GM13976 (cell line): ENCODE data around the gene BHLHE41.

Experiments used
- DNase-seq: peaks from one replicate; pipeline ENCODE4 v3.0.0; 2012; ENCODE audit warnings: low spot score
- in situ Hi-C: fragments of 300-500 bp; cut with MboI; formaldehyde crosslinking; loops from one replicate; pipeline ENCODE4 v1.12.0; 2022; ENCODE audit warnings: low sequenced_read_pairs, mixed read lengths, inconsistent platforms; ENCODE audit not compliant: unreplicated experiment
- TF ChIP-seq, protein P1 (sequence below): IDR thresholded peaks from 2 replicates; pipeline ENCODE4 v1.5.1; 2012; ENCODE audit warnings: borderline replicate concordance, mild to moderate bottlenecking; ENCODE audit not compliant: insufficient read depth; ENCODE audit errors: extremely low read depth, missing control alignments, control extremely low read depth

BHLHE41 gene

DNA sequence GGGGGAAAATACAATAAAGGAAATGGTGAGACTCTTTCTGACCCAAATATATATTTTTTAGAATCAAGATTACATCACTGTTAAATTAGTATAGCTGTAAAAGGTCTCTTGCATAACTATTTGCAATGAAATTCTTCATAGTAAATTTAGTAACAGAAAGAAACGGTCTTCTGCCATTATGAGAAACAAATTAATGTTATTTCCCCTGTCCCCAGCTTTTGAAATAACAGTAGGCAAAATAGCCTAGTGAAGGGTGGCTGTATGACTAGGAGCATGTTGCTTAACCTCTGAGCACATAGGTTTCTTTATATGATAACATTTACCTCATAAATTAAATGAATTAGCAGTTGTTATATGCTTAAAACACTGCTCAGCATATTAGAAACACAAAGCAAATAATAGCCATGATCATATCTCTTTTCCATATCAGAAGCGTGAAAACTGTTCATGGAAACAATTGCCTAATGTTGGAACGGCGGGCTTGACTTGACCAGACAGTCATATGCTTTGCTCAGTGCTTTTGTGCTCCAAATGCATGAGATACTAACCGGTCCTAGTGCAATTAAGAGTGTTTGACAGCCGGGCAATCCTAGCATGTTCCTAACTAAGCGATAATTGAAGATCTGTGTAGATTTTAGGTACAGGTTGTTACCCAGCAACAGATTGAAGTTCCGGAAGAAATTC is 24.0 kb downstream of the BHLHE41 start:
- TF ChIP-seq, protein P1, sequence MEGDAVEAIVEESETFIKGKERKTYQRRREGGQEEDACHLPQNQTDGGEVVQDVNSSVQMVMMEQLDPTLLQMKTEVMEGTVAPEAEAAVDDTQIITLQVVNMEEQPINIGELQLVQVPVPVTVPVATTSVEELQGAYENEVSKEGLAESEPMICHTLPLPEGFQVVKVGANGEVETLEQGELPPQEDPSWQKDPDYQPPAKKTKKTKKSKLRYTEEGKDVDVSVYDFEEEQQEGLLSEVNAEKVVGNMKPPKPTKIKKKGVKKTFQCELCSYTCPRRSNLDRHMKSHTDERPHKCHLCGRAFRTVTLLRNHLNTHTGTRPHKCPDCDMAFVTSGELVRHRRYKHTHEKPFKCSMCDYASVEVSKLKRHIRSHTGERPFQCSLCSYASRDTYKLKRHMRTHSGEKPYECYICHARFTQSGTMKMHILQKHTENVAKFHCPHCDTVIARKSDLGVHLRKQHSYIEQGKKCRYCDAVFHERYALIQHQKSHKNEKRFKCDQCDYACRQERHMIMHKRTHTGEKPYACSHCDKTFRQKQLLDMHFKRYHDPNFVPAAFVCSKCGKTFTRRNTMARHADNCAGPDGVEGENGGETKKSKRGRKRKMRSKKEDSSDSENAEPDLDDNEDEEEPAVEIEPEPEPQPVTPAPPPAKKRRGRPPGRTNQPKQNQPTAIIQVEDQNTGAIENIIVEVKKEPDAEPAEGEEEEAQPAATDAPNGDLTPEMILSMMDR, result no peak
- in situ Hi-C loops, result loop anchor here (25.0 kb wide), 1 partner anchor 761 kb away; no protein-coding TSS in a partner anchor

DNA sequence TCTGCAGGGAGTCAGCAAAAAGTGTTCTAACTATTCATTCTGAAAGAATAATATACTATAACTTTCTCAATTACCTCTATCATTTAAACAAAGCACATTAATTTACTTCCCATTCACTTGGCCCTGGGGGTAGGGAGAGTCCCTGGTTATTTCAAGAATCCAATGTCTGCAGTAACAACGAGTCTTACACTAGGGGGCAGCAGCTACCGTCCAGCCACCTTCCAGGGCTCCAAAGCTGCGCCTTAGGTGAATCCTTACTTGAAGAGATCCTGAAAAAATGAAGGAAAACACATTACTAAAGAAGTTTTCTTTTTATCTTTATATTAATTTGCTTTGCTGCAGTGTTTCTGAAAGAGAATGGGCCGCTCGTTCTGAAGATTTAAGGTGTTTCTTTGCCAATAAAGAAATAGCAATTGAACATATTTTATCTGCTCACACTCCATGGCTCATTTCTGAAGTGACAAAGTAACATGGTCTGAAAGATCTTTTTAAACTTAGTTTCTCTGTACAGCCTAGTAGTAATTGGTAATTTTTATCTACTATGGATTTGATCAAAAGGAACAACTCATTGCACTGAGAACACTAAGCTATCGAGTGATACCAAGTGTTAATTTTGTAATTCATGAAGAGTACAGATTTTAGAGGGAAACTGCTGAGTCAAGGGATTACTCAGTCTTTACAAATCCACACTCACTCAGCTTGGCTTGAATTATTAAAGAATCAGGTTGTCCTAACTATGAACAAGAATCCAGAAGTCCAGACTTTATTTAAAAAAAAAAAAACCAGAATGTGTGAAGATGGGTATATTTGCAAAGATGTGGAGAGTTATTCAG is 27.6 kb downstream of the BHLHE41 start:
- DNase-seq, result peak; percentile 61
- in situ Hi-C loops, result no loop called here
- TF ChIP-seq, protein P1, result peak; percentile 80

More for the DNA sequence above, 24.0 kb downstream of the BHLHE41 start:
- no peak for DNase-seq

DNA sequence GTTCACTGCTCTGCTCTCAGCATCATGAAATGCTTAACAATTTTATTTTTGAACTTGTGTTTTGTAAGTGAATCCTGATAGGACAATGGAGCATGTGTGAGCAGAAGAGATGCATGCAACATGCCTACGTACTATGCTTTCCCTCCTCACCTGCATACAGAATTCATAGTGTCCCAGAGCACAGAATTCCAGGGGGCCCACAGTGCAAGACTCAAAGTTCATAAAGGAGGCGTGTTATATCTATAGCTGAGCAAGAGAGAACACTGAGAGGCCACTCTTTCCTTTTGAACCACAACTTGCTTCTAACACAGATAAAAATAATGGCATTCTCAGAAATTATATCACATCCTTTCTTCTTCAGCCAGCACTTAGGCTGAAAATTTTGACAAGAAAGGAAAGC is 28.8 kb downstream of the BHLHE41 start:
- no peak for DNase-seq
- TF ChIP-seq, protein P1, result no peak
- in situ Hi-C loops, result no loop called here

DNA sequence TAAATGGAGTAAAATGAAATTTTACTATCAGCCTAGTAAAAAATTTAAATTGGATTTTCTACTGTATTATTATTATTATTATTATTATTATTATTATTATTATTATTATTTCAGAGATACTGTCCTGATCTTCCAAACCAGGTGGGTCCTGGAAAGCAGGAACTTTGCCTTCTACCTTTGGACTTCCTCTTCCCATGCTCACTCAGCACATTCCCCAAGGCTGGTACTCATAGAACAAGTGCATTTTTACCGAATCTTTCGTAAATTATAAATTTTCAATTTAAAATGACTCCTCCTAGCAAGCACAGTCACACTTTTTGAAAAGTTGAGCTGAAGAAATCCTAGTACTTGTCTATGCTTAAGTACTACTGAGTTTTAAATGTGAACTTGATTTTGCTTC is 29.7 kb downstream of the BHLHE41 start:
- in situ Hi-C loops, result no loop called here
- no peak for DNase-seq
- TF ChIP-seq, protein P1, result no peak

DNA sequence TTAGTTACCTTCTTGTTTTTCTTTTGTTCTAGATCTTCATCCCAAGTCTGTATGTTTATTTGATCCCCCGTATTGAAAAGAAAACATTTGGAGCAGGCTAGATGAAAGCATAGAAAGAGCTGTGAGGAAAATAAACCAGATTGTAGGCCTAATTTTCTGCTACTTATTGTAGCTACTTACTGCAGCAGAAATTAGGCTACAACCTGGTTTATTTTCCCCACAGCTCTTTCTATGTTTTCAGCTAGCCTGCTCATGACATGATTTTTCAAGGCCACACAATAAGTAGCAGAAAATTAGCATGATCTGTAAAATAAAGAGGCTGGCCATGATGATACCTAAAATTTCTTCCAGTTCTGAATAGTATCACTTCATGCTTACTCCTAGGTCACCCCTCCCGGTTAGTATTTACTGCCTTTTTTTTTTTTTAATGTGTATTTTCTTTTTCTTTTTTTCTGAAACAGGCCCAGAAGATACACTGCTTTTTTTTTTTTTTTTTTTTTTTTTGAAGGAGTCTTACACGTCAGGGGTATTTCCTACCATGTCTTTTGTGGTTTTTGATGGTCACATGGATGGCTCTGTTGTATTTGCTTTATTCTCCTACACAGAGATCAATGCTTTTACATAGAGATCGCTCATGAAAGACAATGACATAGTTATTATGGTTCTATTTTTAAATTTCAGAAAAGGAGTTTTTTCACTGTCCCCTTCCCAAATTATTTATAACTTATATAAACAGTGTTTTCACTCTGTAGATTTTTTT is 32.3 kb downstream of the BHLHE41 start:
- in situ Hi-C loops, result no loop called here
- DNase-seq, result no peak
- TF ChIP-seq, protein P1, result no peak

DNA sequence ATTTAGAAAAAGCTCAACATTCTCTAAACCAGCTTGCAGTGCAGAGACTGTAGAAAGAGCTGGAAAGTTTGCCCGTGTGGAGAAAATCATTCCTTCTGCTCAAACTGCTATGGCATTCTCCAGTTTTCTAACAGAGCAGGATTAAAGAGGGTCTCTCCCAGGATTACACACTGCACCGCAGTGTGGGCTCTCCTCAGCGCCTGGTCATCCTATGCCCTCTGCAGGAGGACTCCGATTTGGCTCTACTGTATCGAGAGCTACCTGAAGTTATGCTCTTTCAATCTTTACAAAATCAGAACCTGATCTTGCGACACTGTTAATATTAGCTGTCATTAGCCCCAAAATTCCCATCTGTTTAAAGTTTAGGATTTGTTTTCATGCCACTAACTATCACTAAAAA is 33.0 kb downstream of the BHLHE41 start:
- TF ChIP-seq, protein P1, result no peak
- DNase-seq, result no peak
- in situ Hi-C loops, result no loop called here
